ENCODE data around the gene SERPINE2.

SERPINE2 gene

DNA sequence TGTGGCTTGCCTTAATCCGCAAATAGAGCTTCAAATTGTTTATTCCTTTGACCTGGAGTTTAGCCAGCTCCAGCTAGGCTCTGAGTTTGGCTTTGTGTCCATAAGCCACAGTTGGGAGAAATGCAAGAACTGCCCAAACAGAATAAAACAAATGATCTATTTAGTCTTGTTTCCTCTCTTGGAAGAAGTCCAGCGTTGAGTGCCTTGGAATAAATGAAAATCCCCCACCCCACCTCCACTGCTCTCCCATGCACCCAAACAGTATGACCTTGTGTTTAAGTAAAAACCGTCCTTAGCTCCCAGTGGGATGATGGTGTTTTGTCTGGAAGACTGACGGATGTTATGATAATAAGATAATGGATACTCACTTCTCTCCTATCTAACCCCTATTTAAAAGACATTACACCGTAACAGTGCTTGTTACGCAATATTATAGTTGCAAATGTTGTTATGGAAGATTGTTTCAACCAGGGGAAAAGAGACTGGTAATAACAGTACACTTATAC lies 3.2 kb upstream of the SERPINE2 start:
- no peak for DNase-seq

GRCh38 chr2:224041554-224041953 lies 2.5 kb upstream of the SERPINE2 start:
- DNase-seq: no peak

GRCh38 chr2:224040753-224041152 lies 1.7 kb upstream of the SERPINE2 start:
- DNase-seq: no peak

DNA sequence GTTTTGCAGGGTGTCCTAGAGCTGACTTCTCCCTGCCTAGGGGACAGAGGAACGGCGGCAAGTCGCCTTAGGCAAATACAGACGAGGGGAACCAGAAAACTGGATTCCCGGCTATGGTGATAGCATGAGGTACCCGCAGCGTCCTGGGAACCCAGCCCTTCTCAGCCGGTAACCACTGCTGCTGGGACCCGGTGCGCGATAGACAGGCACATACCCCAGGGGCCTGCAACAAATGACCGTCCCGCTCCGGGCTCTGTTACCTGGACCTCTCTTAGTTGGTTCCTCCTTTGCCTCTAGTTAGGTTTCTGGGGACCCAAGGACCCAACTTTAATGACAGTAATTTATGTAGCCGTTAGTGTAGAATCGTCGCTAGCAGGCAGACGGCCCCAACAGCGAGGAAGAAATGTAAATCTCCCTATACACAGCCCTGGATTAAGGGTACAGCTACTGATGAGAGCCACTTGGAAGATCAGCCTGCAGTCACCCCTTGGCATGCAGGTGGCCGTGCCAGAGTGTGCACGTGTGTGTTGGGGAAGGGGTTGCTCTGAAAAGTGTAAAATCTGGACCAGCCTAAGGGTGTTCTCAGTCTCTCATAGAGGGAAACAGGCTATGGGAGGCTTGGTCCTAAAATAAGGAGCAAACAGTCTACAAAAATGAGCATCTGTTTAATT lies 819 bp upstream of the SERPINE2 start:
- no peak for DNase-seq

DNA sequence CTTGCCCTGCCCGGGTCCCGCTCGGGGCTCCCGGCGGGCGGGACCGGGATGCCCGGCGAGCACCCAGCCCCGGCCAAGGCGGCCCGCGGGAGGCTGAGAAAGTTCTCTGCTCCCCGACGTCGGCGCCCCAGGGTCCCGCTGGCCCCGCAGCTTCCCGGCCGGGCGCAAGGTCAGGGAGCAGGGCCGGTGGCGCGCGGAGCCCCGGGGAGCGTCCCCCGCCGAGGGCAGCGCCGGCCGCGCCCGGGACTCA lies 331 bp downstream of the SERPINE2 start:
- DNase-seq: no peak

DNA sequence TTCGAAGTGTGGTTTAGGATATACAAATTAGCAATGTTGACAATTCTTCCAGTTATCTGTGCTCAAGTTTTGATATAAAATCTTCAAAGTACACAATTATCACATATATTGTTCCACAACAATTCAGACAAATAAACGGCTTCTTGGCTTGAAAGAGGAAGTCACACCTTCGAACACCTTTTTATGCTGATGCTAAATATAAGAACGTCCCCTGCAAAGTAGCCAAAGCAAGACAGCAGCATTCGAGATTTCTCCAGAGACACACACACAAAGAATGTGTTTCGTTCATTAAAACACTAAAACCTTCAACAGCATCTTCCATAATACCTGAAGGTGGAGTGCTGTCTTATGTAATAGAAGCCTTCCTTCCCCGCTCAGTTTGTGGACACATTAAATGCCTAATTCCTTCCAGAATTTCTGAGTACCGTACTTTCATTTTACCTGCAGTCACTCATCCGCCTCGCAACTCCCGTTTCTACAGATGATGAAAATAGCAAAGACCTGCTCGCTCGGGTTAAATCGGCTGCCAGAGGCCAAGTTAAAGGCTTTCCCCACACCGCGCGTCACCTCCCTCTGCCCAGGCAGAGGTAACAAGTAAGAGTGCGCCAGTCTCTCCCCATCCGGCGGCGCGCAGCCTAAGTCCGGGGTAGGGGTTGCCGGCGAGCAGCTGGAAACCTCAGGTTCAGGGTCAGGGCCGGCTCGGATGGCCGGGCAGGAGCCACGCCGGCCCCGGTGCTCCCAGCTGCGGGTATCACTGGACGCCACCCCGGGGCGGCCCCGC lies 847 bp downstream of the SERPINE2 start:
- DNase-seq: peak; percentile 60

GRCh38 chr2:224036731-224037361 lies 2.2 kb downstream of the SERPINE2 start:
- no peak for DNase-seq

DNA sequence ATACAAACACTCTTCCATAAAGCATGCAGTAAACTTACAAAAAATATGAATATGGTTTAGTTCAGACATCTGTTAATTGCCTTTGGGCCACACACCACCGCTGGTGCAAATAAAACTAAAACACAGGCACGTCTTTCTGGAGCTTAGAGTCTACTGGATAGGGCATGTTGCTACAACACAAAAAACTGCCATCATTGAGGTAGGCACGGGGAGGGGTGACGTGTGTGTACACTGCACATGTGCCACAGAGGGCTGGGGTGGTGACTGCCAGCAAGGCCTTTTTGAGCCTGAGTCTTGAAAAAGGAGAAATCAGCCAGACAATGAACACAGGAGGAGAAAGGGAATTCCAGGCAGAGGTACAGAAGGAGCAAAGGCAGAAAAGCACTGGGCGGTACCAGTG lies 5.1 kb downstream of the SERPINE2 start:
- no peak for DNase-seq

DNA sequence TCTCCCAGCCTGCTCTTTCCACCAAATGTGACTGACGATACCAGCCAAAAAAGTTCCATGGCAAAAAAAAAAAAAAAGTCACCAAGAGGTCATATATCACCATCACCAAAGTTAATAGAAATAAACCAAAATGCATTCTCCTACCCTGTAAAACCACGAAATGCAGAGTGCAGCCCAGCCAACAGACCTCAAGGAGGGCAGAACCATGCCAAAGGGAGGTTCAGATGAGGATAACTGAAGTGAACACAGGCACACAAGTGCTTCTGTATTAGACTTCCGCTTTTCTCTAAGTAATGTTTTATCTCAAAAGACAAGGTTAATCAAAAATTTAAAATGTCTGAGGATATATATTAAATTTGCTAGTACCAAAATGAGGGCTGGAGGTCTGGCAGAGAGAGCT lies 5.5 kb downstream of the SERPINE2 start:
- no peak for DNase-seq

DNA sequence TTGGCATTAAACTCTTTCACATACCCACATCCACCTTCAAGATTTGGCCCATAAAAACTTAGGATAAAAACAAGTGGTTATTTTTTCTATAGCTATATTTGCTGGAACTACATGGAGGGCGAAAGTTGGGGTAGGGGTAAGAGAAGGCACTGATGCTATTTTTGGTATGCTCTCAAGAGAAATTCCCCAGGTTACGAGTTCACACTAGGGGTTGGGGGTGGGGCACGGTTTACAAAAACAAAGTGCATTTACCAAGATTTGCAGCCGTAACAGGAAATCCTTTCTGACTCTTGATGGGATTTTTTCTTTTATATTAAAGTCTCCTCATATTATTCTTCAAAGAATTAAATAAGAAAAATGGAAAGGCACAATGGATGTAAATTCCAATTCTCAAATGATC lies 6.8 kb downstream of the SERPINE2 start:
- DNase-seq: no peak

- no peak for DNase-seq
Measured at GRCh38 chr2:224031358-224031970, 7.6 kb downstream of the SERPINE2 start.

GRCh38 chr2:224030786-224031185 lies 8.3 kb downstream of the SERPINE2 start:
- no peak for DNase-seq

DNA sequence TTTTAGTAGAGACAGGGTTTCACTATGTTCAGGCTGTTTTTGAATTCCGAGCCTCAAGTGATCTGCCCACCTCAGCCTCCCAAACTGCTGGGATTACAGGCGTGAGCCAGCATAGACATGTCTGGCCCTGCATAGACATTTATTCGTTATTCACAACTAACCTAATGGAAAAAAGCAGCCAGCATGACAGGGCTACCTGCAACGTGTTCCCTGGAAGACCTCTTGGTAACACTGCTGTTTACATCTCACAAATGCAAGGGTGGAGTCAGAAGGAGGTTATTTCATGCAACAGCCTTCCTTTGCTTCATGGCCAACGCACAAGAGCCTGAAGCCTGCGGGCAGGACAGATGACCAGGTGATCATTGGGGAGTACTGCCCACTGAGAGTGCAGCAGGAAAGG lies 9.2 kb downstream of the SERPINE2 start:
- DNase-seq: no peak

GRCh38 chr2:224027931-224028330 lies 11.2 kb downstream of the SERPINE2 start:
- DNase-seq: no peak

DNA sequence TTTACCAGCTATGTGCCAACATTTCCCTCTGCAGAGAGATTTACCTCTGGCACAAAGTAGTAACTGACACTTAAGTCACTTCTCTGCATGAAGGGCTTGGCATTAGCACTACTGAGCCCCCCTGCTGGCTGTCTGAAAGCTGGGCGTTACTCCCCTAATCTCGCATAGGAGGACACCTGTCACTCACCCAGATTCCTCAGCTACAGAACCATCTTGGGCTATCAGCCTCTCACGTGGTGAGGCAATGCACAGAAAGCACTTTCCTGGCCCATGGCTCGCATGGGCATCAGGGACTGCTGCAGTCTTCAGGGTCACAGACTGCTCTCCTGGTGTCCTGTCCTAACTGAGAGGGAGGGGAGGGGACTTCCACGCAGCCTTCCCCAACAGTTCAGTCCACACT lies 12.0 kb downstream of the SERPINE2 start:
- DNase-seq: no peak

DNA sequence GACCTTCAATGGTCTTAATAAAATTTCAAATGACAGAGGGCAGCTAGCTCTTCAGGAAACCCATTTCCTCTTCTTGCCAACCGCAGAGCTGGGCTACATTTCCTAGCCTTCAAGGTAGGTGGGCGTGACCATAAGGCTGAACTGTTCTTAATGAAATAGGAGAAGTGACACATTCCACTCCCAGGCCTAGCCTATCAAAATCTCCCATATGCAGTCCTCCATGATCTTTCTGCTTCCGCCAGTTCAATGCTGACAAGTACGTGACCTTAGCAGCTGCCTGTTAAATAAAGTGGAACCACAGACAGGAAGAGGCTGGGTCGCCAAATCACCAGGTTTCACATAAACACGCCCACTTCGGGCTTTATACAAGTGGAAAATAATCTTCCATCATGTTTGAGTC lies 13.2 kb downstream of the SERPINE2 start:
- DNase-seq: peak; percentile 45

- no peak for DNase-seq
Measured at GRCh38 chr2:224024270-224024669, 14.8 kb downstream of the SERPINE2 start.

- no peak for DNase-seq
Measured at GRCh38 chr2:224023188-224023587, 15.9 kb downstream of the SERPINE2 start.

DNA sequence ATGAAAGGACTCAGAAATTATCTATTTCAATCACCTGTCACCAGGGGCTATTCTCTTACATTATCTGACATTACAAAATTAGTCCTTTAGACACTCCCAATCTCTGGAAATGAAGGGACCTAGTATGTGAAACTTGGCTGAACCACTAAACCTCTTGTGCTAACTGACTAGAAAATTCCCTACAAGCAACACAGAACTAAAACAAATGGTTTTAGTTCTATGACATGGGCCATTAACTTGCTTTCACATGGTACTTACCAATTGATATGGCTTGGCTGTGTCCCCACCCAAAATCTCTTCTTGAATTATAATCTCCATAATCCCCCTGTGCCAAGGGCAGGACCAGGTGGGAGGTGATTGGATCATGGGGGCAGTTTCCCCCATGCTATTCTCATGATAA lies 16.6 kb downstream of the SERPINE2 start:
- DNase-seq: no peak

DNA sequence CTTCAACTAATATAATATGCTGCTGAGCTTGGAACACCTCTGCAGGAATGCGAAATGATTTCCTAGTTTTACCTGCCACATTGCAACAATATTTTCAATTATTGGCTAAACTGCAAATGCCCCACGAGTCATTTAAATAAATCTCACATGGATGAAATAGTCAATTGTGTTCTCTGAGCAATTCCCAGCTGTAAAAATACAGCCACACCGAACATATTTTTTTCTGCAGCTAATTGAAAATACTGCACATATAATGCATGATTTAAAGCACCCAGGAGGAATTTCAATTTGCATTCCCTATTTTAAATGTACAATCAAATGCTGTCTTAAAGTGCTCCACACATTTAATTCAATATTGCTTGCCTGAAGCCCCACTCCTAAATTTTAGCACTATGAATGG lies 18.6 kb downstream of the SERPINE2 start:
- no peak for DNase-seq

DNA sequence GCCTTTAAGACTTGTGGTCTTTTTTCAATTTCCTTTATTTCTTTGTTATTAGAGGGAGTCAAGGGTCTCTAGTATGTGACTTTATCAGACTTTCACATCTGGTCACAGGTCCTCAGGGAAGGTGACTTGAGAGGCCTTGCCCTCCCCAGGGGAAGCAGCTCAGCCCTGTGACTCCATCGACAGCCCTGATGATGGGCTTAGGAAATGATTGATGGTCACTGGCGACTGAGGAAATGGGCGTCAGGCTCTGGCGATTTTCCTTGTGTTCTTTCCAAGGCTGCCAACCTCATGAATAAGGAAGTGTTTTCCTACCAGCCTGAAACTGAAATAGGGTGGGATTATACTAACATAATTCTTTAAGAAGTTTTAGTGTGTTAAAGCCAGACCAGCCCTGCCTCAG lies 21.1 kb downstream of the SERPINE2 start:
- DNase-seq: no peak

GRCh38 chr2:224016963-224017362 lies 22.1 kb downstream of the SERPINE2 start:
- no peak for DNase-seq

- no peak for DNase-seq
Measured at GRCh38 chr2:224014336-224014735, 24.8 kb downstream of the SERPINE2 start.

- DNase-seq: no peak
Measured at GRCh38 chr2:224011837-224012236, 27.2 kb downstream of the SERPINE2 start.
